ENCODE measurements around the gene PLCB2. TPM values are rescaled to one million over a fixed set of nuclear protein-coding genes. Genes with fewer than 3 reads are reported as not detected.
A peak's percentile ranks its signal among the peaks of the same experiment; 100 is the strongest.

Gene PLCB2, protein sequence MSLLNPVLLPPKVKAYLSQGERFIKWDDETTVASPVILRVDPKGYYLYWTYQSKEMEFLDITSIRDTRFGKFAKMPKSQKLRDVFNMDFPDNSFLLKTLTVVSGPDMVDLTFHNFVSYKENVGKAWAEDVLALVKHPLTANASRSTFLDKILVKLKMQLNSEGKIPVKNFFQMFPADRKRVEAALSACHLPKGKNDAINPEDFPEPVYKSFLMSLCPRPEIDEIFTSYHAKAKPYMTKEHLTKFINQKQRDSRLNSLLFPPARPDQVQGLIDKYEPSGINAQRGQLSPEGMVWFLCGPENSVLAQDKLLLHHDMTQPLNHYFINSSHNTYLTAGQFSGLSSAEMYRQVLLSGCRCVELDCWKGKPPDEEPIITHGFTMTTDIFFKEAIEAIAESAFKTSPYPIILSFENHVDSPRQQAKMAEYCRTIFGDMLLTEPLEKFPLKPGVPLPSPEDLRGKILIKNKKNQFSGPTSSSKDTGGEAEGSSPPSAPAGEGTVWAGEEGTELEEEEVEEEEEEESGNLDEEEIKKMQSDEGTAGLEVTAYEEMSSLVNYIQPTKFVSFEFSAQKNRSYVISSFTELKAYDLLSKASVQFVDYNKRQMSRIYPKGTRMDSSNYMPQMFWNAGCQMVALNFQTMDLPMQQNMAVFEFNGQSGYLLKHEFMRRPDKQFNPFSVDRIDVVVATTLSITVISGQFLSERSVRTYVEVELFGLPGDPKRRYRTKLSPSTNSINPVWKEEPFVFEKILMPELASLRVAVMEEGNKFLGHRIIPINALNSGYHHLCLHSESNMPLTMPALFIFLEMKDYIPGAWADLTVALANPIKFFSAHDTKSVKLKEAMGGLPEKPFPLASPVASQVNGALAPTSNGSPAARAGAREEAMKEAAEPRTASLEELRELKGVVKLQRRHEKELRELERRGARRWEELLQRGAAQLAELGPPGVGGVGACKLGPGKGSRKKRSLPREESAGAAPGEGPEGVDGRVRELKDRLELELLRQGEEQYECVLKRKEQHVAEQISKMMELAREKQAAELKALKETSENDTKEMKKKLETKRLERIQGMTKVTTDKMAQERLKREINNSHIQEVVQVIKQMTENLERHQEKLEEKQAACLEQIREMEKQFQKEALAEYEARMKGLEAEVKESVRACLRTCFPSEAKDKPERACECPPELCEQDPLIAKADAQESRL
- 0.15 TPM in 2 replicates for polyA plus RNA-seq (2012; rRNA removed)
- 0.10 and 0.12 TPM in 2 replicates for polyA plus RNA-seq (2012; cell fraction: cytosol; rRNA removed)
- polyA plus RNA-seq (2012; cell fraction: nucleus; rRNA removed), result 0.44 and 0.59 TPM in 2 replicates

DNA sequence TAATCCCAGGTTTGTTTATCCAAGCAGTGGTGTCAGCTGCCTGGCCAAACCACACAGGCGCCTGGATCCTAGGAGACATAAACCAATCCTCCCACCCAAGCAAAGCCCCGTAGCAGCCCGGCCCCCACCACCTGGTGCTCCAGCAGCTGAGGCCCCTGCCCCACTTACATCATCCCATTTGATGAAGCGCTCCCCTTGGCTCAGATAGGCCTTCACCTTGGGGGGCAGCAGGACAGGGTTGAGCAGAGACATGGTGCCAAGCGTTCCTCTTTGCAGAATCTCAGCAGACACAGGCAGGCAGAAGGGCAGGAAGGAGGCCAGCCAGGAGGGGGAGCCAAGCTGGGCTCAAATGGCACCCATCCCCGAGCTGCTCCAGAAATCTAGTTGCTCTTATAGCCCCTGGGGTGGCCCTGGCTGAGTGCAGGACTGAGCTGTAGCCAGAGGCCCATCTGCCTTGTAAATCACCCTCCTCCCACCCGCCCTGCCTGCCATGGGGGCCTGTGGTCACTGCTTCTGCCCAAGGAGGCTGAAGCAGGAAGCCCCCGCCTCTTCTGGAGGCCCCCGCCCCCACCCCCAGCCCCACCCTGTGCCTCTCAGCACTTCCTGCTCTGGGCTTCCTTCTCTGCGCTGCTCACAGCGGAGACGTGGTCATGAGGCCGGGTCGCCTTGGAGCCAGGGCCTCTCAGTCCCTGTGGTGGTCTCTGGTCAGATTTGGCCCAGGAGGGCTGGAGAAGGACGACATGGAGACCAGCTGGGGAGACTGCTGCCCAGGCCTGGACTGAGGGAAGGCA lies at the start of gene PLCB2:
PLCB2 (minus strand) TSS at position 515 of the 791 bp plus-strand sequence; CDS start at position 252, 263 bp downstream.
- Histone ChIP-seq H3K27ac (ENCODE audit: low read depth in 2 of 2, low read length in 1 of 2) (no peak within 1 kb of the TSS), H3K4me3 (ENCODE audit: low read depth in 2 of 2, low read length in 1 of 2) (no peak within 1 kb of the TSS), H3K4me1 (ENCODE audit: control insufficient read depth in 1 of 2, insufficient read depth in 2 of 2, low read depth in 1 of 2, low read length in 1 of 2) (peaks cover 0 to 11% of the 10 kb centered on the region in 2 experiments; a peak in 1 of 4 replicates), H3K79me2 (ENCODE audit: insufficient read depth) (no peaks in the 10 kb centered on the region), H3K36me3 (replicated peaks in 1 of 2; ENCODE audit: control insufficient read depth in 1 of 2, insufficient read depth in 2 of 2, low read length in 1 of 2) (no peaks in the 10 kb centered on the region), H3K27me3 (ENCODE audit: insufficient read depth) (no peaks in the 10 kb centered on the region; the same call in 1 of the 2 replicates), H3F3A (replicated peaks; ENCODE audit: insufficient read depth) (no peaks in the 10 kb centered on the region), H2AFZ (ENCODE audit: low read depth) (no peak within 1 kb of the TSS), H3K4me2 (no peak within 1 kb of the TSS), H4K20me1 (ENCODE audit: insufficient read depth) (no peaks in the 10 kb centered on the region), H3K9me2 (no peaks in the 10 kb centered on the region), H3K9me3 (no peaks in the 10 kb centered on the region), H3K9ac (no peak within 1 kb of the TSS)
- no peak for TF ChIP-seq TAF1 (IDR thresholded peaks at IDR 0.05; ENCODE audit: borderline replicate concordance, low read depth, low read length)
- no peak for TF ChIP-seq TEAD4 (IDR thresholded peaks at IDR 0.05; ENCODE audit: borderline replicate concordance, insufficient read depth)
- no peak for TF ChIP-seq GATA2 (CRISPR knock-in tag; IDR thresholded peaks at IDR 0.05)
- TF ChIP-seq CTCF (IDR thresholded peaks at IDR 0.05), result peak; percentile 26; the same call in 1 of the 2 replicates
- ChIA-PET CTCF (interaction anchor here (1.1 to 70.6 kb wide), 9 partner anchors 7 to 262 kb away, joined by 3 to 2194 read pairs (median 8); partner anchors contain the start of genes ANKRD63, CCDC9B, DISP2 and INAFM2), POLR2A (no interaction called here)
- WGBS (ENCODE audit: low lambda C conversion rate), result 84% methylated on average over 7 of the region's 15 CpGs
- DNase-seq, result no peak

- H3K36me3 ChIP-seq (replicated peaks in 1 of 2; ENCODE audit: control insufficient read depth in 1 of 2, insufficient read depth in 2 of 2, low read length in 1 of 2), result no peaks in the 10 kb centered on the region
- CTCF ChIA-PET, result interaction anchor here (1.2 to 70.6 kb wide), 6 partner anchors 10 to 150 kb away, joined by 3 to 2194 read pairs (median 6); partner anchors contain the start of genes ANKRD63, CCDC9B, INAFM2 and PLCB2
- 0 out of 2 replicates have a peak, but pooled peaks cover 11% of the 10 kb centered on the region for H3K27me3 ChIP-seq (ENCODE audit: insufficient read depth)
- peak overlapping the region in 1 of 2 experiments; percentile 59; a peak in 2 of 4 replicates for H3K4me3 ChIP-seq (ENCODE audit: low read depth in 2 of 2, low read length in 1 of 2)
- H3F3A ChIP-seq (replicated peaks; ENCODE audit: insufficient read depth), result peaks cover 6% of the 10 kb centered on the region
- TF ChIP-seq, protein P1, sequence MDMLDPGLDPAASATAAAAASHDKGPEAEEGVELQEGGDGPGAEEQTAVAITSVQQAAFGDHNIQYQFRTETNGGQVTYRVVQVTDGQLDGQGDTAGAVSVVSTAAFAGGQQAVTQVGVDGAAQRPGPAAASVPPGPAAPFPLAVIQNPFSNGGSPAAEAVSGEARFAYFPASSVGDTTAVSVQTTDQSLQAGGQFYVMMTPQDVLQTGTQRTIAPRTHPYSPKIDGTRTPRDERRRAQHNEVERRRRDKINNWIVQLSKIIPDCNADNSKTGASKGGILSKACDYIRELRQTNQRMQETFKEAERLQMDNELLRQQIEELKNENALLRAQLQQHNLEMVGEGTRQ (IDR thresholded peaks at IDR 0.05; ENCODE audit: borderline replicate concordance, low read depth, low read length), result no peak
- peaks cover 0 to 36% of the 10 kb centered on the region in 2 experiments; a peak in 2 of 4 replicates for H3K4me1 ChIP-seq (ENCODE audit: control insufficient read depth in 1 of 2, insufficient read depth in 2 of 2, low read depth in 1 of 2, low read length in 1 of 2)
- no peak overlapping the region for H3K9ac ChIP-seq
- H3K9me3 ChIP-seq, result no peaks in the 10 kb centered on the region
- 87% methylated on average over 1 of the region's 1 CpG for WGBS (ENCODE audit: low lambda C conversion rate)
- peak overlapping the region; percentile 92 for H3K4me2 ChIP-seq
- H3K79me2 ChIP-seq (ENCODE audit: insufficient read depth), result no peaks in the 10 kb centered on the region
- DNase-seq, result peak; percentile 47
- POLR2A ChIA-PET, result interaction anchor here (1.0 to 1.4 kb wide), 3 partner anchors 10 to 17 kb away, joined by 3 to 5 read pairs (median 3); partner anchors contain the start of gene CCDC9B
- H3K9me2 ChIP-seq, result no peaks in the 10 kb centered on the region
- H4K20me1 ChIP-seq (ENCODE audit: insufficient read depth), result no peaks in the 10 kb centered on the region
- peak overlapping the region; percentile 95 for H2AFZ ChIP-seq (ENCODE audit: low read depth)
- H3K27ac ChIP-seq (ENCODE audit: low read depth in 2 of 2, low read length in 1 of 2), result peak overlapping the region in 1 of 2 experiments; percentile 92; a peak in 2 of 4 replicates
These were observed 49.5 kb upstream of the PLCB2 start for GRCh38 chr15:40357246-40357645.

Data from SK-N-SH (cell line).